Measurements from ENCODE around the gene UCK1.

UCK1 gene

GRCh38 chr9:131484560-131485185 is 46.4 kb downstream of the UCK1 start:
- H3K4me3 ChIP-seq (ENCODE audit: low read depth, low read length), result no peak overlapping the region
- DNase-seq (ENCODE audit: low read depth), result no peak
- no peak for TF ChIP-seq CTCF (IDR thresholded peaks at IDR 0.05; ENCODE audit: insufficient read depth, low read depth, low read length, missing control alignments)

GRCh38 chr9:131484051-131484445 is 47.0 kb downstream of the UCK1 start:
- DNase-seq (ENCODE audit: low read depth), result no peak

GRCh38 chr9:131483319-131484050 is 47.6 kb downstream of the UCK1 start:
- no peak overlapping the region for H3K4me3 ChIP-seq (ENCODE audit: low read depth, low read length)
- no peak for DNase-seq (ENCODE audit: low read depth)
- TF ChIP-seq CTCF (IDR thresholded peaks at IDR 0.05; ENCODE audit: insufficient read depth, low read depth, low read length, missing control alignments), result no peak

More at GRCh38 chr9:131484051-131484445, 47.0 kb downstream of the UCK1 start:
- TF ChIP-seq CTCF (IDR thresholded peaks at IDR 0.05; ENCODE audit: insufficient read depth, low read depth, low read length, missing control alignments), result no peak
- H3K4me3 ChIP-seq (ENCODE audit: low read depth, low read length), result no peak overlapping the region

GRCh38 chr9:131482343-131483006 is 48.6 kb downstream of the UCK1 start:
- no peak for TF ChIP-seq CTCF (IDR thresholded peaks at IDR 0.05; ENCODE audit: insufficient read depth, low read depth, low read length, missing control alignments)
- no peak for DNase-seq (ENCODE audit: low read depth)
- H3K4me3 ChIP-seq (ENCODE audit: low read depth, low read length), result no peak overlapping the region

GRCh38 chr9:131481441-131482342 is 49.4 kb downstream of the UCK1 start:
- no peak for TF ChIP-seq CTCF (IDR thresholded peaks at IDR 0.05; ENCODE audit: insufficient read depth, low read depth, low read length, missing control alignments)
- DNase-seq (ENCODE audit: low read depth), result no peak

GRCh38 chr9:131480258-131480657 is 50.8 kb downstream of the UCK1 start:
- DNase-seq (ENCODE audit: low read depth), result no peak
- H3K4me3 ChIP-seq (ENCODE audit: low read depth, low read length), result no peak overlapping the region
- TF ChIP-seq CTCF (IDR thresholded peaks at IDR 0.05; ENCODE audit: insufficient read depth, low read depth, low read length, missing control alignments), result no peak

More at GRCh38 chr9:131481441-131482342, 49.4 kb downstream of the UCK1 start:
- no peak overlapping the region for H3K4me3 ChIP-seq (ENCODE audit: low read depth, low read length)

Measured in GM12865 (cell line).